OCI-LY7 (cell line): ENCODE measurements around the gene NKAIN2. TPM values are rescaled to one million over a fixed set of nuclear protein-coding genes. Genes with fewer than 3 reads are reported as not detected.

Source experiments
- BruUV-seq: library from RNA; stranded (reverse); fragments of 400-500 nt; replicated peaks from 2 replicates; lab custom pipeline; 2021; lab: Mats Ljungman, UMichigan
- CTCF ChIA-PET: fragments of 300-600 bp; sonication (Branson Sonifier 250); formaldehyde crosslinking; loops from one replicate; lab custom pipeline; 2022; ENCODE audit warnings: antibody characterized with exemption; ENCODE audit not compliant: unreplicated experiment; lab: Charles Lee
- POLR2A ChIA-PET: fragments of 300-600 bp; sonication (Branson Sonifier 250); formaldehyde crosslinking; loops from one replicate; lab custom pipeline; 2022; ENCODE audit warnings: antibody characterized with exemption; lab: Charles Lee
- DNase-seq: peaks from one replicate; pipeline ENCODE4 v3.0.0-alpha.2; 2015; ENCODE audit warnings: low spot score
- H2AFZ ChIP-seq: fragments of 200-600 bp; sonication (generic), shearing (Covaris generic); 2 replicates; pipeline ENCODE4 v1.6.1; 2014; ENCODE audit warnings: mild to moderate bottlenecking, antibody characterized with exemption, low read length, moderate library complexity
- H3K27ac ChIP-seq: fragments of 200-600 bp; sonication (generic); 2 replicates; pipeline ENCODE4 v1.5.1; 2014; ENCODE audit warnings: mixed run types, low read depth, mild to moderate bottlenecking, moderate library complexity, low read length, inconsistent platforms; ENCODE audit not compliant: poor library complexity, severe bottlenecking
- H3K36me3 ChIP-seq: fragments of 200-600 bp; sonication (generic); 2 replicates; pipeline ENCODE4 v1.6.1; 2014; ENCODE audit warnings: mild to moderate bottlenecking, antibody characterized with exemption, low read length, moderate library complexity, mixed read lengths; ENCODE audit not compliant: insufficient read depth
- H3K4me1 ChIP-seq: fragments of 200-600 bp; sonication (generic); 2 replicates; pipeline ENCODE4 v1.5.1; 2014; ENCODE audit warnings: mild to moderate bottlenecking, low read length; ENCODE audit not compliant: insufficient read depth, poor library complexity, severe bottlenecking
- H3K4me2 ChIP-seq: fragments of 200-600 bp; sonication (generic); 2 replicates; pipeline ENCODE4 v1.6.1; 2014; ENCODE audit warnings: mild to moderate bottlenecking, low read length
- H3K4me3 ChIP-seq: fragments of 200-600 bp; sonication (generic); 2 replicates; pipeline ENCODE4 v1.5.1; 2014; ENCODE audit warnings: mild to moderate bottlenecking, low read depth, low read length; ENCODE audit not compliant: poor library complexity, severe bottlenecking
- H3K79me2 ChIP-seq: fragments of 200-600 bp; sonication (generic); 2 replicates; pipeline ENCODE4 v1.6.1; 2016; ENCODE audit warnings: low read depth, mild to moderate bottlenecking, low read length, moderate library complexity, mixed read lengths; ENCODE audit not compliant: insufficient read depth
- H3K9me2 ChIP-seq: fragments of 200-600 bp; sonication (generic); 2 replicates; pipeline ENCODE4 v1.6.1; 2016; ENCODE audit warnings: mild to moderate bottlenecking, low read length, mixed read lengths; ENCODE audit not compliant: insufficient read depth
- H3K9me3 ChIP-seq: fragments of 200-600 bp; sonication (generic); 2 replicates; pipeline ENCODE4 v1.6.1; 2014; ENCODE audit warnings: mild to moderate bottlenecking, mixed run types, low read length, mixed read lengths
- H4K20me1 ChIP-seq: fragments of 200-600 bp; sonication (generic); 2 replicates; pipeline ENCODE4 v1.6.1; 2014; ENCODE audit warnings: mild to moderate bottlenecking, antibody characterized with exemption, low read length, moderate library complexity, mixed read lengths; ENCODE audit not compliant: insufficient read depth
- EZH2phosphoT487 ChIP-seq: fragments of 200-600 bp; sonication (generic); IDR thresholded peaks from 2 replicates; pipeline ENCODE4 v1.6.1; 2018; ENCODE audit warnings: low read depth, borderline replicate concordance, mild to moderate bottlenecking, mixed run types, antibody characterized with exemption, low read length, moderate library complexity, mixed read lengths
- intact Hi-C: fragments of 100-400 bp; cut with micrococcal nuclease; formaldehyde crosslinking; loops from one replicate; pipeline ENCODE4 v1.10.0; 2022; ENCODE audit not compliant: unreplicated experiment
- total RNA-seq, 2 experiments: library from RNA; depleted of rRNA in 1 of 2; stranded (reverse); fragments of >200 nt in 1 of 2; shearing (Covaris generic) in 1 of 2; gene quantifications; 2 replicates each; pipeline ENCODE4 v1.2.3, GENCODE V29; 2014 to 2022
- TF ChIP-seq, protein P1 (sequence below): fragments of 200-600 bp; sonication (generic); conservative IDR thresholded peaks from 2 replicates; pipeline ENCODE4 v1.5.1; 2014; ENCODE audit warnings: mild to moderate bottlenecking, antibody characterized with exemption, low read length, moderate library complexity, mixed read lengths

The NKAIN2 gene
- total RNA-seq, 2 experiments from 2014 or later = not detected

DNA sequence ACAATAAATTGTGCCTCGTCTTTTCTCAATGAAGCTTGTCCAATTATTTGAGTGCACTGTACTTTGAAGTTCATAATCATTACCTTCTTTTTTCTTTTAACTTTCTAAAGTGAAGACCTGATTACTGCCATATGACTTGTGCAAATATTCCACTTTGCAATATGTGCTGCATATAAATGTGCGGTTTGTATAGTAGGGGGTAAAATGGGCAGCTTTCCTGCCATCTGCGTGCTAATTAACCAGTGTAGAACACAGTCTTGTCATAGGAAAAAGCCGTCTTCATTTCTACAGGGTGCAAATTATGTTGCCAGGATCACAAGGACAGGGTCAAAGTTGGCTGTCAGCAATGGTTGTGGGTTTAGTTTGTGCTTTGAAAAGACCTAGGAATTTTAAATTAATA, 397.0 kb downstream of the NKAIN2 start:
- CTCF ChIA-PET = no interaction called here
- BruUV-seq = no TSS peak

DNA sequence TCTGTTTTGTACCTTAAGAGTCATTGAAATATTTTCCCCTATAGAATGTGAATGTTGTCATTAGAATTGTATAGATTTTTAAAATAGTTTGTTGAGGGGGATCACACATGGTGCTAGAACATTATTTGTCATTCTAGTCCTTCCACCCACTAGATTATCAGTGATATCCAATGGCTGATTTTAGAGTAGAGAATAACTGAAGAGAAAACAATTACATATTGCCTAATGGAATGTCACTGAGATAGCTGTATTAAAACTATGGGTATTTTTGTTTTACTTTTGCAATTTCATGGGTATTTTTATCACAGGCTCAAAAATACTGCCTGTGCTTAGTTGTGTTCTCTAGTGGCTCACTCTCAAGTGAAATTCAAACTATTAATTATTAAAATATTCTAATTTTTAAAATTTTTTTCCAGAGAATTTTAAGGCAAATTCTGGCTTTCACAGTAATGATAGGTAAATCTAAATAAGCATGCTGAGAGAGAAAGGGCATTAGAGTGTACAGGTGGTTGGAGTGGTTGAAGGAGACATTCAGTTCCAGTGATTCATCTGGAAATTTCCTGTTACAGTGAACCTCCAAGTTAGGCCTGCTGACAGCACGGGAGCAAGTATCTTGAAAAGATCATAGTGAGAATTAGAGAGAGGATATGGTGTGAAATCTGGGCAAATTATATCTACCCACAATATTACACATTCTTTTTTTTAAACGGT, 399.6 kb downstream of the NKAIN2 start:
- intact Hi-C loops = no loop called here
- TF ChIP-seq, protein P1, sequence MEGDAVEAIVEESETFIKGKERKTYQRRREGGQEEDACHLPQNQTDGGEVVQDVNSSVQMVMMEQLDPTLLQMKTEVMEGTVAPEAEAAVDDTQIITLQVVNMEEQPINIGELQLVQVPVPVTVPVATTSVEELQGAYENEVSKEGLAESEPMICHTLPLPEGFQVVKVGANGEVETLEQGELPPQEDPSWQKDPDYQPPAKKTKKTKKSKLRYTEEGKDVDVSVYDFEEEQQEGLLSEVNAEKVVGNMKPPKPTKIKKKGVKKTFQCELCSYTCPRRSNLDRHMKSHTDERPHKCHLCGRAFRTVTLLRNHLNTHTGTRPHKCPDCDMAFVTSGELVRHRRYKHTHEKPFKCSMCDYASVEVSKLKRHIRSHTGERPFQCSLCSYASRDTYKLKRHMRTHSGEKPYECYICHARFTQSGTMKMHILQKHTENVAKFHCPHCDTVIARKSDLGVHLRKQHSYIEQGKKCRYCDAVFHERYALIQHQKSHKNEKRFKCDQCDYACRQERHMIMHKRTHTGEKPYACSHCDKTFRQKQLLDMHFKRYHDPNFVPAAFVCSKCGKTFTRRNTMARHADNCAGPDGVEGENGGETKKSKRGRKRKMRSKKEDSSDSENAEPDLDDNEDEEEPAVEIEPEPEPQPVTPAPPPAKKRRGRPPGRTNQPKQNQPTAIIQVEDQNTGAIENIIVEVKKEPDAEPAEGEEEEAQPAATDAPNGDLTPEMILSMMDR = no peak
- TF ChIP-seq EZH2phosphoT487 = no peak
- no peaks in the 10 kb centered on the region for H3K9me2 ChIP-seq

More for the DNA sequence above, 397.0 kb downstream of the NKAIN2 start:
- Histone ChIP-seq H3K9me2 (no peaks in the 10 kb centered on the region), H3K4me1 (no peaks in the 10 kb centered on the region), H3K79me2 (no peaks in the 10 kb centered on the region), H3K4me3 (no peak overlapping the region), H4K20me1 (no peaks in the 10 kb centered on the region), H2AFZ (no peak overlapping the region), H3K4me2 (no peak overlapping the region), H3K9me3 (no peaks in the 10 kb centered on the region), H3K27ac (no peak overlapping the region), H3K36me3 (no peaks in the 10 kb centered on the region)
- TF ChIP-seq EZH2phosphoT487 = no peak
- TF ChIP-seq, protein P1 = no peak
- POLR2A ChIA-PET = no interaction called here
- intact Hi-C loops = no loop called here
- DNase-seq = no peak

DNA sequence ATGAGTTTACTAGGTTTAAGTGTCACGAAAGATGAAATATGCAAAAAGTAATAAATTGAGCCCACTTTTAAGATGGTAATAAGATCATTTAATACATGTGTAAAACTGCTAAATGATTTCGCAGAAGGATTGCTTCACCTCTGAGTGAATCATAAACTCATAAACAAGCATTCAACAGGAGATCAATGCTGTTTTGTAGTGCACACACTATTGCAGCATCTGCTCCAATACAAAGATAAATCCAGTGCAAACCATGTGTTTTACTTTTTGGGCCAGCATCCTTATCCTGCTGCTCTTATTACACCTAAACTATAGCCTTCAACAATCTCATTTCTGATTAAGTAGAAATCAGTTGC, 400.1 kb downstream of the NKAIN2 start:
- Histone ChIP-seq H3K4me3 (no peak overlapping the region), H3K27ac (no peak overlapping the region), H3K36me3 (no peaks in the 10 kb centered on the region), H3K79me2 (no peaks in the 10 kb centered on the region), H3K9me2 (no peaks in the 10 kb centered on the region), H3K4me1 (no peaks in the 10 kb centered on the region), H4K20me1 (no peaks in the 10 kb centered on the region), H2AFZ (no peak overlapping the region), H3K4me2 (no peak overlapping the region), H3K9me3 (no peaks in the 10 kb centered on the region)
- BruUV-seq = no TSS peak
- intact Hi-C loops = no loop called here
- DNase-seq = no peak
- ChIA-PET POLR2A (no interaction called here), CTCF (no interaction called here)
- TF ChIP-seq, protein P1 = no peak

More for the DNA sequence above, 399.6 kb downstream of the NKAIN2 start:
- POLR2A ChIA-PET = interaction anchor here (1.8 kb wide), 1 partner anchor 15 kb away, joined by 4 read pairs; no protein-coding TSS in a partner anchor
- Histone ChIP-seq H3K4me1 (no peaks in the 10 kb centered on the region), H3K27ac (no peak overlapping the region), H4K20me1 (no peaks in the 10 kb centered on the region), H3K9me3 (no peaks in the 10 kb centered on the region), H3K79me2 (no peaks in the 10 kb centered on the region), H2AFZ (no peak overlapping the region), H3K4me2 (no peak overlapping the region), H3K4me3 (no peak overlapping the region), H3K36me3 (no peaks in the 10 kb centered on the region)
- CTCF ChIA-PET = no interaction called here
- no TSS peak for BruUV-seq
- no peak for DNase-seq
